Thyroid gland (tissue), 4 donors: ENCODE data around the gene ALDOC.

Experiments
- CTCF ChIP-seq, 6 experiments: fragments of 200-600 bp in 3 of 6; fragments of 450-650 bp in 3 of 6; sonication (generic) in 3 of 6; IDR thresholded peaks; one replicate each; pipeline ENCODE4 v1.5.1; 2016 to 2019; ENCODE audit warnings: antibody characterized with exemption in 6 of 6, mild to moderate bottlenecking in 2 of 6, inconsistent platforms in 1 of 6, moderate library complexity in 1 of 6
- POLR2A ChIP-seq, 2 donors: fragments of 450-650 bp; IDR thresholded peaks; one replicate each; pipeline ENCODE4 v1.6.1; 2017; ENCODE audit warnings: antibody characterized with exemption in 2 of 2, mild to moderate bottlenecking in 2 of 2, moderate library complexity in 1 of 2

GRCh38 chr17:28523876-28524275, 52.8 kb downstream of the ALDOC start:
- TF ChIP-seq CTCF (IDR thresholded peaks at IDR 0.05) (no peak), POLR2A (IDR thresholded peaks at IDR 0.05) (no peak)
